NCI-H2029 treated with DMSO at 0.1 percent for 48 hours (cell line): Measurements from ENCODE around the gene VPS35L.

Experiments
- DNase-seq: peaks from one replicate; lab custom pipeline; 2025; lab: John Stamatoyannopoulos, UW

The VPS35L gene

DNA sequence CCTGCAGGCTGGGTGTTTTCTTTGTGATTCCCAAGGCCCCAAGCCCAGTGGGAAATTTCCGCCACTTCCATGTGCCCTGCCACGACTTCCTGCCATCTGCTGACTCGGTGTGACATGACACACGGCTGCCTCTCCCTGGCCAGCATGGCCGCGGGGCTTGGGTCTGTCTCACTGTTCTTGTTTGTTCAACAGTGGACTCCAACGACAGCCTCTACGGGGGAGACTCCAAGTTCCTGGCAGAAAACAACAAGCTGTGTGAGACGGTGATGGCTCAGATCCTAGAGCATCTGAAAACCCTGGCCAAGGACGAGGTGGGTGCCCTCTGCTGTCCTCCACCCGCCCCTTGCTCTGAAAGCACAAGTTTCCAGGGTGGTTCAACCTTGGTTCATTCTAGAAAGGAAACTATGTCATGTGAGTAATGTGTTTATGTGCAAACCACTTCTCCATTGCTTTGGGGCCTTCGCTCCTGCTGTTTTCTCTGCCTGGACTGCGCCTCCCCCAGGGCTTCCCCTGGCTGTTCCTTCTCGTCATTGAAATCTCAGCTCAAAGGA lies 135.7 kb downstream of the VPS35L start:
- no peak for DNase-seq

DNA sequence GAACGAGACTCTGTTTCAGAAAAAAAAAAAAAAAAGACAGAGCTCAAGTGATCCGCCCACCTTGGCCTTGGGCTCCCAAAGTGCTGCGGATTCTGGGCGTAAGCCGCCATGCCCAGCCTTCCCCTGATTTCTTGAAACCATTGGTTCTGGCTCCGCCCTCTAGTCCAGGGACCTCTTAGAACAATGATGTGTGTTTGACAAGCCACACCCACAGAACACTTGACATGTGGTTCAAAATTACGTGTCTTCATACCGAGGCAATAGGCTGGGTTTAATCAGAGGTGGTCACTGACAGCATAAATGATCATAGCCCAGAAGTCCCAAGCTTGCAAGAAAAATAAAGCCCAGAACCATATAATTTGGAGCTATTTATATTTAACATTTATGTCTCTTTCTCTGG lies 139.5 kb downstream of the VPS35L start:
- no peak for DNase-seq

DNA sequence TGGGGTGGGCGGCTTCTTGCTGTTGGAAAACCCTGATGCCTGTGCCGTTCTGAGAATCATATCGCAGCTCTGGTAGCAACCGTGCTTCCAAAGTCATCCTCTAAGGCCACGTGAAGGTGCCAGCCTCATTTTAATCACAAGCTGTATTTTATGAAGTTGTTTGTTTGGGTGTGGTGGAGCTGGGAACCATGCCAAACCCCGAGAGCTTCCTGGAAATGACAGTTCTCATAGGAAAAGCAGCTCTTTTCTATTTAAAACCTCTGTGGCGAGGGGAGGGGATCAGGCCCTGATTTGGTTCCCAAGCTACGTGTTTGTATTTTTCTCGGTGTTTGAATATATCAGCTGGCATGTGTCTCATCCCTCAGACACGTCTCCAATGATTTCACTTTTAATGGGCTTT lies 140.8 kb downstream of the VPS35L start:
- DNase-seq, result peak; percentile 91

DNA sequence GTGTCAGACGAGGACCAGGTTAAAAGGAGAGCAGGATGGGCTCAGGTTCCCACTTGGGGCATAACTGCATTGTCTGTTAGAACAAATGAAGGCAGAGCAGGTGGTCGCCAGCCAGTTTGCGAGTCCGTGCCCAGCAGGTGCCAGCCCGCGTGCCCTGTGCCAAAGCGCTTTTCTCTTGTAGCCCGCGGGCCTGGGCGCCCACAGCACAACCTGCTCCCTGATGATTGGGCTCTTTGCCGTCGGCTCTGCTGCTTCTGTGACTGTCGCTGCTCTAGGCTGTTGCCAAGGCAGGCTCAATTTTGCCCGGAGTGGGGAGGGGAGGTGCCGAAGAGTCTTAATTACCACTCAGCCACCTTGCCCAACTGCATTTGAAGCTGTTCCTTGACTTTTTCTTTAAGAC lies 141.5 kb downstream of the VPS35L start:
- DNase-seq, result peak; percentile 87

DNA sequence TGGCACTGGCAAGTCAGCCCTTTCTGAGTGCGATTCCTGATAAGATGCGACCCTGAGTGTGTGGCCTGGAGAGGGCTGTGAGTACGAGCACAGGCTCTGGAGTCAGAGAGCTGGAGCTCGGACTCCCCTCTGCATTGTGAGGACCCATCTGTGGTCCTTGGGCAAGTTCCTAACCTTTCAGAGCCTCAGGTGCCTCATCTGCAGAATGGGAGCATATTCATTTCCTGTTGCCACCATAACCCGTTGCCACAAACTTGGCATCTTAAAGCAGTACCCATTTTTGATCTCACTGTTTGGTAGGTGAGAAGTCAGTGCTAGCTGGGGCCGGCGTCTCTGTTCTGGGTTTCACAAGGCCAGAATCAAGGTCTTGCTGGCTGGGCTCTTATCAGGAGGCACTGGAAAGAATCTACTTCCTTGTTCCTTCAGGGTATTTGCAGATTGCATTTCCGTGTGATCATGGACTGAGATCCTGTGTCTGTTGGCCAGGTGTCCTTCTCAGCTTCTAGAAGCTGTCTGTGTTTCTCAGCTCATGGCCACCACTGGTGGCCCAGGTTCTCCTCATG lies 142.3 kb downstream of the VPS35L start:
- no peak for DNase-seq

DNA sequence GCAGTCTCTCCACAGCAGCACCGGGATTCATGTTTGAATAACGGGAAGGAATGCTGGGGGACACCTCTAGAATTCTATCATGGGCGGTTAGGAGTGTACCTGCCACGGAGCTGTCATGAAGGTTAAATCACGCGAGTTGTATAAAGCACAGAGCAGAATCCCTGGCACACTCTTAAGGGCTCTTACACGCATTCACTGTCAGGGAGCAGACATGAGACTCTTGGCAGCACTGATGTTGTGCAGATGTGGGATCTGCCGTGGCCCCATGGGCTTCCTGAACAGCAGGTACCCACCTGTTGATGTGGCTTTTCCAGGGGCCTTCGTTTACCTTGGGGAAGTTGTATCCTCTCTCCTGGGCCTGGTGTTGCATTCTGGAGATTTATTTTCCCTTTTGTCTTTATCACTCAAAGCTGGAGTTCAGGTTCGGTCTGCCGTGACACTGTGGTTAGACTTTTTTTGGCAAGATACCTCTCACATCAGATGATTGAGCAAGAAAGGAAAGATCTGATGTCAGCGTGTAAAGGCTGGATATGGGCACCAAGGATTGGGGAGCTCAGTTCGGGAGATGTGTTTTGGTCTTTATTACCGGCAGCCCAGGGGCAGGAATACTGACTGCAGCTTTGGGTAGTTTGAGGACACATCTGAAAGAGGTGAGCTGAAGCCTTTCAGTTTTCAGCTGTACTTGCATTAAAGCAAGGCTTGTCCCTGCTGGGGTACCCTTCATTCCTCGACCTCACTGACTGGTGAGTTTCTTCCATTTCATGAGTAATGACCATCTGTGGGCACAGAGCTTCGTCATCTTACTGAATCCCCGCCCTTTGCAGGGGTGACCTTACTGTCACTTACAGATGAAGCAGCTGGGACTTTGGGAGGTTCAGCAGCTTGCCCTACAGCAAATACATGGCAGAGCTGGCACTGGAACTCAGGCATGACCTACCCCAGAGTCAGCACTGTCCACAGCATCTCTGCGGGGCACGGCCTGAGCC lies 143.3 kb downstream of the VPS35L start:
- no peak for DNase-seq

DNA sequence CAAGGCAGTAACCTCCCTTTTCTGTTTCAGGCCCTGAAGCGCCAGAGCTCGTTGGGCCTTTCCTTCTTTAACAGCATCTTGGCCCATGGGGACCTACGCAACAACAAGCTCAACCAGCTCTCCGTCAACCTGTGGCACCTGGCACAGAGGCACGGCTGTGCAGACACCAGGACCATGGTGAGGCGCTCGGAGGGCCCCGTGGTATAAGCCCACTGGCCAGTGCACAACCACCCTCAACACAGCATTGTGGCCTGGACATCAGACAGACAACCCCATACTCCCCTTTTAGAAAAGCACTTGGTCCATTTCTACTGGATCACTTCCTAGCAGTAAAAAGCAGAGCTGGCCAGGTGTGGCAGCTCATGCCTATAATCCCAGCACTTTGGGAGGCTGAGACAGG lies 144.0 kb downstream of the VPS35L start:
- no peak for DNase-seq

DNA sequence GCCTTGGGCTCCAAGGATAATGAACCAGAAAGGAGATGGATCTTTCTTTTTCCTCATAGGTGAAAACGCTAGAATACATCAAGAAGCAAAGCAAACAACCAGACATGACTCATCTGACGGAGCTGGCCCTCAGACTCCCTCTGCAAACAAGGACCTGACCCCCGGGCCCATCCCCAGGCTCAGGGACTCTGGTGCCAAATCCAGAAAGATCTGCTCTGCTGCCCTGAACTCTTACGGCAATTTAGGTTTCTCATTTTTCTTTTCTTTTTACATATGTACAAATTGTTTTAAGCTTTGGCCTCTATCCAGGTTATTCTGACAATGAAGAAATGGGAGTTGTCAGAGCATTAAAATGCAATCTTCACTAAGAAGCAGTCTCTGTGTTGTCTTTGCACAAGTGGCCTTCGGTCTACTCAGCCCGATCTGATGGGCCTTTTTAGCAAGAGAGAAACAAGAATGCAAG lies 144.8 kb downstream of the VPS35L start:
- peak; percentile 61 for DNase-seq

DNA sequence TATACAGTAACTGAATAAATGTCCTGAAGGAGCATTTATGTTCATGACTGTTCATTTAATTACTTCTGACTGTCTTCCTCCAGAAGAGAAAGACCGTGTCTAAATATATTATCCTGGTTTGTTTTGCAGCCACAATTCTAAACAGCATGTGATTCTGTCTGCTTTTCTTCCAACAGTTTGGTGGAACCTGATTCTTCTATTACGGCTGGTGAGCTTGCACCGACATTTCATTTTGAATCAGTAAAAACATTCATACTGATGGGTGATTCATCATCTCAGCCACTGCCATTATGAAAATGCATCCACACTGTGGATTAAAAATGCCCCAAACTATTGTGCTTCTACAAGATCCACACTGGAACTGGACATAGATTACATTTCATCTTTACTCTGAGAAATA lies 145.6 kb downstream of the VPS35L start:
- no peak for DNase-seq

DNA sequence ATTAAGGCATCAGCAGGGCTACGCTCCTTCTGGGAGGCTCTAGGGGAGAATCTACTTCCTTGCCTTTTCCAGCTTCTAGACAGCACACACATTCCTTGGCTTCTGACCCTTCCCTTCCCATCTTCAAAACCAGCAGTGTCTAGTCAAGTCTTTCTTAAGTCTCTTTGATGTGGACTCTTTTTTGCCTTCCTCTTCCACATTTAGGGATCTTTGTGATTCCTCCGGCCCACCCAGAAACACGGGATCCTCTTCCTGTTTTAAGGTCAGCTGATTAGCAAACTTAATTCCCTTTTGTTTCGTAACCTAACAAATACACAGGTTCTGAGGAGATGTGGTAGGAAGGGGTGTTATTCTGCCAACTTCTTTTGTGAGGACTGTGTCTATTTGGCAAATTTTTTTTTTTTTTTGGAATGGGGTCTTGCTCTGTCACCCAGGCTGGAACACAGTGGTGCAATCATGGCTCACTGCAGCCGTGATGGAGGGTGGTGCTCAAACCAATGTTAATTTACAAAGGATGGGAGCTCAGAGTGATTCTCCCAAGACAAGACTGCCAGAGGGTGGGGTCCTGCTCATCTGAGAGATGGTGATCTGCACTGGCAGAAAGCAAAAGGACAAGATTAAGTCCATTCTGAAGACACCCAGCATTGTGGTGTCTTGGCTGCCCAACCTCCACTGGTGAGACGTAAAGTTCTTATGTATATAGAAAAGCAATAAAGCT lies 147.8 kb downstream of the VPS35L start:
- DNase-seq, result no peak

DNA sequence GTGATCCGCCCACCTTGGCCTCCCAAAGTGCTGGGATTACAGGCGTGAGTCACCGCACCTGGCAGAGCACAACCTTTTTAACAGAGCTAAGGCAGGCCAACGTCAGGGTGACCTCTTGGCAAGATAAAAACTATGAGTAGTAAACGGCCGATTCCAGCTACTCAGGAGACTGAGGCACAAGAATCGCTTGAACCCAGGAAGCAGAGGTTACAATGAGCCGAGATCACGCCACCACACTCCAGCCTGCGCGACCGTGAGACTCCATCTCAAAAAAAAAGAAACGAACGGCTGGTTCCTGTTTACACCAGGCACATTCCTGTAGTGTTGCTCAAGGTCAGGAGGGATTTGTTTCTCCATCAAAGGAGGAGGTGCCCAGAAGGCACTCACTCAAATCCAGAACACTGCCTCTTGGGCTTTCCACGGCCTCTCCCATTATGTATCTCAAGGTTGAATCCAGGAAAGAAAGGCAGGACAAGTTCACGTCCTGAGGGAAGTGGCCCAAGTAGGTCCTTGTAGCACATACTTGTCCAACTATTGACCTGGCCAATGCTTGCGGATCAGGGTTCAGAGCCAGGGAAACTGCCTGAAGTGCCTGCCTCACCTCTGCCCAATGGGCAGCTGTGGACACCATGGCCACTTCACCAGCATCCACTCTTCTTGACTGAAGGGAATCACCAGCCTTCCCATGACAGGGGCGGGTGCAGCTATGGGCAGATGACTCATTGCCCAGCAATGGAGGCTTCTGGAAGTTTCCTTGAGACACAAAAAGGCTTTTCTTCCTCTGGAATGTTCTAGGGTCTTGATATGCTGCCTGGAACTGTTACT lies 149.0 kb downstream of the VPS35L start:
- DNase-seq, result no peak

DNA sequence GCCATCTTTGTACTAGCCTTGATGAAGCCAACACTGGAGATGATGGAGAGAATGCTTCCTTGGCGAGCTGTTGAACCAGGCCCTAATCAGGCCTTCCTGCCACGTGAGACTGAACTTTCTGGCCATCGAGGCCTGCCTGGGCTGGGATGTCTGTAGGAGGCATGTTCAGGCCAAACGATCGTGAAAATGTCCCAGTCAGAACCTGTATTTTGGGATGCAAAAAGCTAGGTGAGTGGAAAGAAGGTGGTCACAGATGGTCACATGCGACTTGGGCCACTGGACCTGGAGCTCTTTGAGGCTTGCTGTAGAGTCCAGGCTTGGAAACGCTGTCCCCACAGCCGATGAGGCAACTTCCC lies 149.6 kb downstream of the VPS35L start:
- no peak for DNase-seq

DNA sequence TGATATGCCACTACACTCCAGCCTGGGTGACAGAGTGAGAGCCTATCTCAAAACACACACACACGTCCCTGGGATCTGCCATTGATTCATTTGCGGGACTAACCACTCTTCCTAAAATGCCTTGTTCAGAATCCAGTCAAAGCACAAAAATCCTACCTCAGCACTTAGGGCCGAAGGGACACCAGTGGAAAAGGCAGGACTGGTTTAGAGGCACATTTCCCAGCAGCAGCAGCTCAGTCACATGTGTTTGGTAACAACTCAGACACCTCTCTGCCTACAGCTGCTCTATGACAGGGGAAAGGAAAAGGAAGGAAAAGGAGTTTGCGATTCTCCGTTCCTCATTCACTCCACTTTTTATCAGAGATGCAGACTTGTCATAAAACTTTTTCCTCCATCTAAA lies 150.3 kb downstream of the VPS35L start:
- no peak for DNase-seq

DNA sequence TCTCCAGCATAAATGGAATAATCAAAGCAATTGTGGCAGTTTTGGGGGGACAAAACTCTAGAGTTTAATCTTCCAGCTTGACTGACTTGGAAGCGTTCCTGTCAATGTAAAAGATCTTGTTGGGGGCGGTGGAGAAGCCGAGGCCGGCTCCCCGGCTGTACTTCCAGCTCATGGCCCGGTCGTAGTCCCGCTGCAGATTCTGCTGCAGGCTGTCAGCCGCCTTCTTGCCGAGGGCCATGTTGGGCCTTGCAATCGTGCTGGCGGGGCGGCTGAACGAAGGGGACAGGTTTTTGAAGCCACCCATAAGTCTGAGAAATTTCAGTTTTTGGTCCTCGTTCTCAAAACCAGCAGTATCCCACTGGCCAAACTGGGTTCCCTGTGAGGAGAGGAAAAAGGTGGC lies 151.3 kb downstream of the VPS35L start:
- no peak for DNase-seq

DNA sequence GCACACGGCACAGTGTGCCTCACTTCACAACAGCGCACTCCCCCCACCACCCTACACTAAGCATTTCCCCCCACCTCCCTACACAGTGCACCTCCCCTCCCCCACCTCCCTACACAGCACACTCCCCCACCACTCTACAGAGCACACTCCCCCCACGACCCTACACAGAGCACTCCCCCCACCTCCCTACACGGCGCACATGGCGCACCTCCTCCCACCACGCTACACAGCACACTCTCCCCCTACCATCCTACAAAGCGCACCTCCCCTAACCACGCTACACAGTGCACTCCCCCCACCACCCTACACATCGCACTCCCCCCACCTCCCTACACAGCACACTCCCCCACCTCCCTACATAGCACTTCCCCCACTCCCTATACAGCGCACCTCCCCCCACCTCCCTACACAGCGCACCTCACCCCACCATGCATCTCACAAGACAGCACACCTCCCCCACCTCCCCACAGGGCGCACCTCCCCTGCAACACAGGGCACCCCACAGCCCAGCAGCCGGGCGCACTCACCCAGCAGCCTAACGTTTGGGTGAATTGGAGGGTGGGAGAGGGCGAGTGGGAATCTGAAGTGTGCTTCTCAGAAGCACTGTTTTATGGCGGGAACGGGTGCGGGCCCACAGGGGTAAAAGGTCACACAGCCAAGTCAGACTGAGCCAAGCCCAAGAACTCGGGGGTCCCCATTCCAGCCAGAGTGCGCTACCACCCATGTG lies 152.2 kb downstream of the VPS35L start:
- no peak for DNase-seq

DNA sequence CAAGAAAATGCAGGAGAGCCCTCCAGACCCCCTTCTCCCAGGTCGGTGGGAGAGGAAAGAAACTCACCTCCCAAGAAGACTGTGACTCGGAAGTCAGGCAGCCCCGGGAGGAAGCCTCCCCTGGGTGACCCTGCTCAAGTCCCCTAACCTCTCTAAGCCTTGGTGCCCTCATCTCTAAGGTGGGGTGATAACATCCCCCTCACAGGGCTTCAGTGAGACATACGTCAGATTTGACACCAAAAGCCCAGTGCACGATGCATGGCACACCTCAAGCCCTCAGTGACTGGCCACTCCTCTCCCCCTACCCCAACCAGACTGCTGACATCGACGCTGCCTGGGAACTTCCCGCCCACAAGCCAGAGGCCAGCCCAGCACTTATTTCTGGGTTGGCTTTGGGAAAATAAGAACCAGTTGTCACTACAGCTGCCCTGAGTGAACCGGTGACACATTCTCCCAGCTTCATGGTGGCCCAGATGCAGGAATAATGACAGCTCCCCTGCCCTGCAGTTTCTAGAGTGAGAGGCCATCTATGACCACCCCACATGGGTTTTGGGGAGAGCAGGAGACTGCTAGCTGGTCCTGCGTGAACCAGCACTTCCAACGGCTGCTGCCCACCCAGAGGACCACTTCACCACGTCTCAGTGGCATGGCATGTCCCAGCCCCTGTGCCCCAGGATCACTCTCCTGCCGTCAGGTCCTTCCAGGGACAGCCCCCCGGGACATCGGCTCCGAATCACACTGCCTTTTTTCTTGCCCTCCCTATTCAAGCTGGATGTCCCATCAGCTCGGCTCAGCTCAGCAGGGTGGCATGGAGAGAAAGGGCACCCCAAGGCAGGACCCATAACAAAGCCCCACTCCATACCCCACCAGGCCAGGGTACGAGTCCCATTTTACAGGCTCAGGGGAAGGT lies 153.0 kb downstream of the VPS35L start:
- no peak for DNase-seq

DNA sequence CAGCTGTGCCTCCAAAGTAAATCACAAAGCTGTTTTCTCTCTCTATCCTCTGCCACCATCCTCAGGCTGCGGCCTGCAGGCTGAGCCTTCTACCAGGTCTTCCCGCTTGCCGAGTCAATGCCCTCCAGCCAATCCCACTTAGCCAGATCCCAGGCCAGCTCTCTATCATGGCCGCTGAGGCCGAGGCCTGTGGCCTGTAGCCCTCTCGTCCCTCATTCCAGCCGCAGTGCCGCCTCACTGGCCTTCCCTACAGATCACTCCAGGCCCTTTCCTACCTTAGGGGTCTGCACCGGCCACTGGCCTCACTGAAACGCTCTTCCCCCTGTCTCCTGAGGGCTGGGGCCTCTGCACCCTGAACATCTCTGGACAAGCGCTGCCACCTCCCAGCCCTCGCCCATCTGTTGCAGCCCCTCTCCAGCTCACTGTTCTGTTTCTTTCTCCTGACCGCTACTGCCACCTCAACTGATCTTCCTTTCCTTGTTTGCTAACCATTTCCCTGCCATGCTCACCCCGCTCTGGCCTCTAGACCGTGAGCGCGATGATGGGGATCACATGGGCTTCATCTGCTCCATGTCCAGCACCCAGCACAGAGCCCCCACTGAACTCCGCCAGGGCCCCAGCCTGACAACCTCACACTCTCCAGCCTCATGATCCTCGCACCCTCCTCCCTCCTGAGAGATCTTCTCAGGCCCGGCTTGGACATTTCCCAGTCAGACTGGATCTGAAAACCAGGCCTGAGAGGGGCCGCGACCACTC lies 154.1 kb downstream of the VPS35L start:
- DNase-seq, result no peak

DNA sequence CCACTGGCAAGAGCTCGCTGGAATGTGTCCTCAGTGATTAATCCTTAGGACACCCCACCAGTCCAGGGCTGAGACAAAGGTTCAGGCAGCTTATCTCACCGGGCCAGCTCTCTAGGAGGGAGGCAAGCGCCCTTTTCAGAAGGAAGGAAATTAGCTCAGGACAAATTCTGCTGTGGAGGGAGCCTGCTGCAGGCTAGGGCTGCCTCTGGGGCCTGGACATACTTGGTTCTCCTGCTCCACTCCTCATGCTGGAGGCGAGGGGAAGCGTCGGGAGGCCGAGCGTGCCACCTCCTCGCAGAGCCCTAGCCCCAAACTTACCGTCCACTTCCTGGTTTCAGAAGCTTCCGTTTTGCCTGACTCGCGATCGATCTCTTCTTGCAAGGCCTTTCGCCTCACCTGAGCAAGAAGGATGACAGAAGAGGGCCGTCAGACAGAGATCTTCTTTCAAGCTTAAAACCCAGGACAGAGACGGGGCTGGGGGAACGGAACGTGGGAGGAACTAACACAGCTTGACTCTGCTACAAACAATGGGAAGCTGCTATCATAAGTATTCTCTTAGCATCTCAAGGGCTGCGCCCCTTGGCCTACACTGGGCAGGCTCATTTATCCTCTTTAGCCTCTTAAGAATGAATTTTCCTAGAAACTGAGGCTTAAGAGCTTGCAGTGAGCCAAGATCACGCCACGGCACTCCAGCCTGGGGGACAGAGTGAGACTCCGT lies 154.8 kb downstream of the VPS35L start:
- DNase-seq, result no peak
